A549 (cell line): ENCODE results near the gene ARHGAP44.

Experiments used
- BHLHE40 ChIP-seq: IDR thresholded peaks from 2 replicates; pipeline ENCODE4 v1.6.1; 2012; ENCODE audit warnings: low read depth, low read length, inconsistent platforms
- CHD2 ChIP-seq: fragments of 150-350 bp; IDR thresholded peaks from 2 replicates; pipeline ENCODE4 v1.6.1; 2014; ENCODE audit warnings: low read length; ENCODE audit not compliant: partially characterized antibody
- CHD4 ChIP-seq: fragments of 200-600 bp; sonication (generic); IDR thresholded peaks from 2 replicates; pipeline ENCODE4 v1.6.1; 2016; ENCODE audit warnings: antibody characterized with exemption, mild to moderate bottlenecking, borderline replicate concordance
- EP300 ChIP-seq, 2 experiments: fragments of >200 bp; sonication (Bioruptor Twin); formaldehyde crosslinking; IDR thresholded peaks; 2 replicates in 1 of 2; 3 replicates in 1 of 2; pipeline ENCODE4 v1.6.1; 2016 to 2017
- ESRRA ChIP-seq: fragments of 150-350 bp; IDR thresholded peaks from 2 replicates; pipeline ENCODE4 v1.6.1; 2014; ENCODE audit warnings: mild to moderate bottlenecking, low read length, borderline replicate concordance
- HOXA7 ChIP-seq: fragments of 250-450 bp; sonication (Bioruptor Pico); IDR thresholded peaks from 2 replicates; pipeline ENCODE4 v1.5.0; 2020; ENCODE audit warnings: mild to moderate bottlenecking, moderate library complexity
- KDM5A ChIP-seq: fragments of 200-600 bp; sonication (generic); IDR thresholded peaks from 2 replicates; pipeline ENCODE4 v1.6.1; 2016; ENCODE audit warnings: antibody characterized with exemption, mild to moderate bottlenecking
- PHF8 ChIP-seq: fragments of 200-600 bp; sonication (generic); IDR thresholded peaks from 2 replicates; pipeline ENCODE4 v1.6.1; 2016; ENCODE audit warnings: low read depth, mild to moderate bottlenecking, antibody characterized with exemption, moderate library complexity, borderline replicate concordance
- POLR2A ChIP-seq: IDR thresholded peaks from 2 replicates; pipeline ENCODE4 v1.6.1; 2012; ENCODE audit warnings: mild to moderate bottlenecking, low read length
- RAD21 ChIP-seq, 2 experiments: fragments of >200 bp in 1 of 2; sonication (Bioruptor Twin) in 1 of 2; formaldehyde crosslinking in 1 of 2; IDR thresholded peaks in 1 of 2; conservative IDR thresholded peaks in 1 of 2; 2 replicates in 1 of 2; 3 replicates in 1 of 2; pipeline ENCODE4 v1.6.1; 2012 to 2018; ENCODE audit warnings: inconsistent platforms in 1 of 2
- RNF2 ChIP-seq: fragments of 200-600 bp; sonication (generic); IDR thresholded peaks from 2 replicates; pipeline ENCODE4 v1.6.1; 2016; ENCODE audit warnings: low read depth, mild to moderate bottlenecking, antibody characterized with exemption, moderate library complexity, borderline replicate concordance
- ZC3H11A ChIP-seq: fragments of 450-650 bp; IDR thresholded peaks from 2 replicates; pipeline ENCODE4 v1.6.1; 2014; ENCODE audit warnings: antibody characterized with exemption, mild to moderate bottlenecking
- ZSCAN20 ChIP-seq: fragments of 250-450 bp; sonication (Bioruptor Pico); IDR thresholded peaks from 2 replicates; pipeline ENCODE4 v1.8.0; 2022; ENCODE audit warnings: mild to moderate bottlenecking, moderate library complexity
- TF ChIP-seq, protein P1 (sequence below): fragments of >200 bp; sonication (Bioruptor Twin); formaldehyde crosslinking; IDR thresholded peaks from 3 replicates; pipeline ENCODE4 v1.5.1; 2016

GRCh38 chr17:13035420-13035819 is 246.1 kb downstream of the ARHGAP44 start:
- TF ChIP-seq EP300 (IDR thresholded peaks at IDR 0.05) (no peak), KDM5A (no peak), RAD21 (conservative IDR thresholded peaks at IDR 0.05 in 1 of 2, IDR thresholded peaks at IDR 0.05 in 1 of 2) (no peak), RNF2 (no peak), POLR2A (no peak), BHLHE40 (no peak), CHD4 (no peak), CHD2 (no peak), ZSCAN20 (CRISPR knock-in tag) (no peak), ESRRA (no peak), ZC3H11A (no peak), HOXA7 (no peak), PHF8 (no peak)
- TF ChIP-seq, protein P1, sequence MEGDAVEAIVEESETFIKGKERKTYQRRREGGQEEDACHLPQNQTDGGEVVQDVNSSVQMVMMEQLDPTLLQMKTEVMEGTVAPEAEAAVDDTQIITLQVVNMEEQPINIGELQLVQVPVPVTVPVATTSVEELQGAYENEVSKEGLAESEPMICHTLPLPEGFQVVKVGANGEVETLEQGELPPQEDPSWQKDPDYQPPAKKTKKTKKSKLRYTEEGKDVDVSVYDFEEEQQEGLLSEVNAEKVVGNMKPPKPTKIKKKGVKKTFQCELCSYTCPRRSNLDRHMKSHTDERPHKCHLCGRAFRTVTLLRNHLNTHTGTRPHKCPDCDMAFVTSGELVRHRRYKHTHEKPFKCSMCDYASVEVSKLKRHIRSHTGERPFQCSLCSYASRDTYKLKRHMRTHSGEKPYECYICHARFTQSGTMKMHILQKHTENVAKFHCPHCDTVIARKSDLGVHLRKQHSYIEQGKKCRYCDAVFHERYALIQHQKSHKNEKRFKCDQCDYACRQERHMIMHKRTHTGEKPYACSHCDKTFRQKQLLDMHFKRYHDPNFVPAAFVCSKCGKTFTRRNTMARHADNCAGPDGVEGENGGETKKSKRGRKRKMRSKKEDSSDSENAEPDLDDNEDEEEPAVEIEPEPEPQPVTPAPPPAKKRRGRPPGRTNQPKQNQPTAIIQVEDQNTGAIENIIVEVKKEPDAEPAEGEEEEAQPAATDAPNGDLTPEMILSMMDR: no peak
